ENCODE results near the gene ADRA2B. TPM values are rescaled to one million over a fixed set of nuclear protein-coding genes. Genes with fewer than 3 reads are reported as not detected.
"Not testable (repeated sequence)": the region's sequence is repeated elsewhere in the genome, so short reads cannot be mapped to it uniquely, and the experiment has no call there.

ADRA2B gene
- total RNA-seq, 1 donor from 2014 or later: 2.1 TPM

DNA sequence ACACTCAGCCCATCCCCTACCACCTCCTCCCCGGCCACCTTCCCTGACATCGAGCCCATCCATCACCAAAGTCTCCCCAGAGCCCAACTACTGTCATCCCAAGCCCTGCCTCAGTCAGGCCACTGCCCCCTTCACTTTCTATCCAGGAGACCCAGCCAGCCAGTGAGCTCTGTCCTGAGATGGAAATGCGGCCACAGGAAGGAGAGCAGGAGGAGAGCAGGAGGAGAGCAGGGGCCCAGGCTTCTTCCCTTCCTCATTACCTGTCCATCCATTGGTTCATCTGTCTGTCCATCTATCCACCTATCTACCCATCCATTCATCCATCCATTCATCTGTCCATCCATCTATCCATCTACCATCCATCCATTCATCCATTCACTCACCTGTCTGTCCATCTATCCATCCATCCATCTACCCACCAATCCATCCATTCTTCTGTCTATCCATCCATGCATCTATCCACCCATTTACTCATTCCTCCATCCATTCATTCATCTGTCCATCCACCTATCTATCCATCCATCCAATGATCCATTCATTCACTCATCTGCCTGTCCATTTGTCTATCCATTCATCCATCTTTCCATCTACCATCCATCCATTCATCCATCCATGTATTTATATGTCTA is 52.2 kb downstream of the ADRA2B start:
- not testable (repeated sequence) for H3K27me3 ChIP-seq (ENCODE audit: control insufficient read depth in 3 of 3, insufficient read depth in 3 of 3, low read length in 3 of 3); H3K4me3 ChIP-seq (ENCODE audit: low read length in 3 of 3); H3K4me1 ChIP-seq (ENCODE audit: control insufficient read depth in 3 of 3, insufficient read depth in 3 of 3, low read length in 3 of 3); H3K27ac ChIP-seq (ENCODE audit: low read depth, low read length); H3K9ac ChIP-seq (ENCODE audit: low read depth in 1 of 3, low read length in 3 of 3); H3K36me3 ChIP-seq (ENCODE audit: control insufficient read depth in 3 of 3, insufficient read depth in 3 of 3, low read length in 3 of 3); H3K9me3 ChIP-seq (ENCODE audit: control insufficient read depth in 3 of 3, low read length in 3 of 3)

DNA sequence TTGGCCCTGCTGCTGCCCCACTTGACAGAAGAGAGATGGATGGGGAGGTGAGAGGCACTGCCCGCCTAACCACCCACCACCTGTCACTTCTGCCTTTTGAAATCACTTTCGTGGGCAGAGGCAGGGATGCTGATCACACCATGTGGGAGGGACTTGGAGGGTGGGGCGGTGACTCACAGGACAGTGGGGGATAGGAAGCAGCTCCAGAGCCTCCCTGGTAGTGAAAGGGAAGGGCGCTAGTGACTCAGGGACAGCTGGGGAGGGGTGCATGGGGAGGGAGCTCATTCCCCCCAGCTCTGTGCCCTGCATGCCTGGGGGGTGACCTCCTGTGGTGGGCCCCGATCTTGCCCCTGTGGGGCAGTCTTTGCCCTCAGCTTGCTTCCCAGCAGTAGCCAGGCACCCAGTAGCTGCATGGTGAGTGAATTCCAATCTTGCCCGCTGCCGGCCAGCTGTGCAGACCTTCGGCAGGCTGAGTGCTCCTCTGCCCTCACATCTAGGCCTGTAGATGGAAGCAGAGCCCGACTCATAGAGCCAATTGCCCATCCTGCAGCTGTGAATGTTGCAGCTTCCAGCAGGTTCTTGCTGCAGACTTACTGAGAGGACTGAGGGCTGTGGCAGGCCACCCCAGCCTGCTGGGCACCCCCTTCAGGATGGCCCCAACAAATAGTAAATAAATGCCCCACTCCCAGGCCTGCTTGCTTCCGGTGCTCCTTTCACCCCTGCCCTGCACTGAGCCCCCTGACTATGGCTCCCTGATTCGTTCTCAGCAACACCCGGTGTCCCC is 53.1 kb downstream of the ADRA2B start:
- not testable (repeated sequence) for H3K27me3 ChIP-seq (ENCODE audit: control insufficient read depth in 3 of 3, insufficient read depth in 3 of 3, low read length in 3 of 3); H3K36me3 ChIP-seq (ENCODE audit: control insufficient read depth in 3 of 3, insufficient read depth in 3 of 3, low read length in 3 of 3); H3K27ac ChIP-seq (ENCODE audit: low read depth, low read length); H3K9me3 ChIP-seq (ENCODE audit: control insufficient read depth in 3 of 3, low read length in 3 of 3); H3K9ac ChIP-seq (ENCODE audit: low read depth in 1 of 3, low read length in 3 of 3); H3K4me3 ChIP-seq (ENCODE audit: low read length in 3 of 3); H3K4me1 ChIP-seq (ENCODE audit: control insufficient read depth in 3 of 3, insufficient read depth in 3 of 3, low read length in 3 of 3)

Other genes starting within 250 kb of the ADRA2B start
- 72.0 TPM for gene ANKRD36C, start 124.7 kb downstream of the ADRA2B start, total RNA-seq
- gene GPAT2, start 81.7 kb downstream of the ADRA2B start, total RNA-seq: 7.8 TPM
- not detected for gene ASTL, start 21.9 kb upstream of the ADRA2B start, total RNA-seq
- gene DUSP2, start 28.9 kb upstream of the ADRA2B start, total RNA-seq: 4.2 TPM
- 185 TPM for gene STARD7, start 92.3 kb upstream of the ADRA2B start, total RNA-seq
- gene TMEM127, start 149.4 kb upstream of the ADRA2B start, total RNA-seq: 8.9 TPM
- gene CIAO1, start 149.7 kb upstream of the ADRA2B start, total RNA-seq: 51.1 TPM
- gene SNRNP200, start 189.0 kb upstream of the ADRA2B start, total RNA-seq: 60.5 TPM
- 3.7 TPM for gene ITPRIPL1, start 208.7 kb upstream of the ADRA2B start, total RNA-seq
- 2.6 TPM for gene NCAPH, start 219.2 kb upstream of the ADRA2B start, total RNA-seq